Sigmoid colon (tissue), 4 donors: ENCODE results near the gene NATD1.

ENCODE experiments used
- EP300 ChIP-seq, 4 donors: sonication (generic); formaldehyde crosslinking; IDR thresholded peaks; one replicate each; pipeline ENCODE4 v1.6.1; 2017; ENCODE audit warnings: antibody characterized with exemption in 4 of 4
- POLR2A ChIP-seq, 2 donors: fragments of 450-650 bp; IDR thresholded peaks; one replicate each; pipeline ENCODE4 v1.6.1; 2016; ENCODE audit warnings: antibody characterized with exemption in 2 of 2, mild to moderate bottlenecking in 2 of 2, moderate library complexity in 2 of 2
- POLR2AphosphoS5 ChIP-seq, 4 donors: sonication (generic); formaldehyde crosslinking; IDR thresholded peaks; one replicate each; pipeline ENCODE4 v1.6.1; 2017; ENCODE audit warnings: antibody characterized with exemption in 4 of 4
- TF ChIP-seq, protein P1 (sequence below), 4 experiments: fragments of 450-650 bp in 3 of 4; fragments of 200-600 bp in 1 of 4; IDR thresholded peaks; one replicate each; pipeline ENCODE4 v1.5.1; 2016 to 2019; ENCODE audit warnings: antibody characterized with exemption in 4 of 4, mild to moderate bottlenecking in 3 of 4, moderate library complexity in 2 of 4

DNA sequence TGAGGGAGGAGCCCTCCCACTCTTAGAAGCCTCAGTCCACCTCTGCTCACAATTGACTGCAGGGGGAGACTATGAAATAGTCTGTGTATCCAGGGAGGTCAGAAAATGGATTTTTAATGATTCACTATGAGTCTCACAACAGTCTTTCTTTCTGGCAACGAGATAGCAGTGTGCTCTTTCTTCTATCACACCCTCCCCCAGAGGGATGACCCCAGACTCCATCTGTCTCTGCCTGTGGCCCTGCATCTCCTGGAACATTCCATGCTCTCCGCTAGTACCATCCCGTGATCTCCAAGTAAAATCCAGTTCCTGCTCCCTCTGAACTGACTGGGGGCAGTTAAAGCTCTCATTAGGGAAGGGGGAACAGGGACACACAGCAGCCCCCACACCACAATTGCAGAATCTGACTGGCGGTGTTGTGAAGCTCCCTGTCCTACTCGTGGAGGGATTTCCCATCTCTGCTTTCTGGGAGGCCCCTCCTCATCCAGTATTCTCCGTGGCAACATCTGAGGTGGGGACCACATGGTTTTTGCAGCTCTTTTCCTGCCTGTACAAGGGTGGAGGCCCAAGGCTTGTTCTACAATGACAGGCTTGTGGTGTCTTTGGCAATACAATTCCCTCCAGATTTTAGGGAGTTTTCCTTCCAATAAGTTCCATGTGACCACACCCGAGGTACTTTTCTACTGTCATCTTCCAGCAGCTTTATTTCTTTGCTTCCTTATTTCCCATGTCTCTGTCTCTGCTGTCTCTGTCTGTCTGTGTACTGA is 19.4 kb downstream of the NATD1 start:
- TF ChIP-seq, protein P1, sequence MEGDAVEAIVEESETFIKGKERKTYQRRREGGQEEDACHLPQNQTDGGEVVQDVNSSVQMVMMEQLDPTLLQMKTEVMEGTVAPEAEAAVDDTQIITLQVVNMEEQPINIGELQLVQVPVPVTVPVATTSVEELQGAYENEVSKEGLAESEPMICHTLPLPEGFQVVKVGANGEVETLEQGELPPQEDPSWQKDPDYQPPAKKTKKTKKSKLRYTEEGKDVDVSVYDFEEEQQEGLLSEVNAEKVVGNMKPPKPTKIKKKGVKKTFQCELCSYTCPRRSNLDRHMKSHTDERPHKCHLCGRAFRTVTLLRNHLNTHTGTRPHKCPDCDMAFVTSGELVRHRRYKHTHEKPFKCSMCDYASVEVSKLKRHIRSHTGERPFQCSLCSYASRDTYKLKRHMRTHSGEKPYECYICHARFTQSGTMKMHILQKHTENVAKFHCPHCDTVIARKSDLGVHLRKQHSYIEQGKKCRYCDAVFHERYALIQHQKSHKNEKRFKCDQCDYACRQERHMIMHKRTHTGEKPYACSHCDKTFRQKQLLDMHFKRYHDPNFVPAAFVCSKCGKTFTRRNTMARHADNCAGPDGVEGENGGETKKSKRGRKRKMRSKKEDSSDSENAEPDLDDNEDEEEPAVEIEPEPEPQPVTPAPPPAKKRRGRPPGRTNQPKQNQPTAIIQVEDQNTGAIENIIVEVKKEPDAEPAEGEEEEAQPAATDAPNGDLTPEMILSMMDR (IDR thresholded peaks at IDR 0.05) = no peak
- no peak for TF ChIP-seq POLR2A (IDR thresholded peaks at IDR 0.05)
- TF ChIP-seq POLR2AphosphoS5 (IDR thresholded peaks at IDR 0.05) = no peak
- TF ChIP-seq EP300 (IDR thresholded peaks at IDR 0.05) = no peak
